ENCODE results near the gene PIK3R1.

- TF ChIP-seq CTCF (IDR thresholded peaks at IDR 0.05) (no peak), EZH2phosphoT487 (IDR thresholded peaks at IDR 0.05) (no peak)
Observed at GRCh38 chr5:68268101-68268851, 52.7 kb downstream of the PIK3R1 start.

Data from neural progenitor cell (in vitro differentiated cells).